SK-N-DZ (cell line): ENCODE measurements around the gene STEAP1B.

Source experiments
- DNase-seq: peaks from one replicate; pipeline ENCODE4 v3.0.0-alpha.2; 2015; ENCODE audit warnings: low spot score

The STEAP1B gene

GRCh38 chr7:22402250-22402649 is 97.7 kb downstream of the STEAP1B start:
- no peak for DNase-seq

- no peak for DNase-seq
Measured at GRCh38 chr7:22400936-22401553, 98.9 kb downstream of the STEAP1B start.

DNA sequence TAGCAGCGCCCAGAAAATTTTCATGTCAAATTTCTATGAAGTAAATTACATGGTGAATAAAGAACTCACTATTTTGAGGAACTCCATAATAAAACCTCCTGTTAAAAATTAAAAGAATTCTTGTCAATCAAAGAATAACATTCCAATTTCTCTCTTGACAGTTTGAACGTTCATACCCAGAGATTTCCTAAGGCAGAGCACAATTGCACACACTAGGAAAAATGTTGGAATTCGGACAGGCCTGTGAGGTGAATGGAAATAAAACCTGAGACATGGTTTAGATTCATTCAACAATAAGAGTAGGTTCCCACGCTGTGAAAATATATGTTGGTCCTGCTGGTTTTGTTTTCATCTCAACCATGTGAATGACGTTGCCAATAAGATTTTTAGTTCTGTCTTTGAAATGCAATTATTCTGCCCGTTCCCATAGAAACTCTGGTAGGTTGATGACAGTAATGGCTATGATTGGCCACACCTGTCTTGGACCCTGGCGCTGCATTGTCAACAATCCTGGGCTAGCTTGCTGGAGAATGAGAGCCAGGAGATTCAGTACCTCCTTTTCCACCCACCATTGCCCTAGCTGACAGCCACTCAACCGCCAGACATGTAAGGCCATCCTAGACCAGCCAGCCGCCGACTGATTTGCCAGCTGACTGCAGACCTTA is 99.7 kb downstream of the STEAP1B start:
- peak; percentile 52 for DNase-seq

DNA sequence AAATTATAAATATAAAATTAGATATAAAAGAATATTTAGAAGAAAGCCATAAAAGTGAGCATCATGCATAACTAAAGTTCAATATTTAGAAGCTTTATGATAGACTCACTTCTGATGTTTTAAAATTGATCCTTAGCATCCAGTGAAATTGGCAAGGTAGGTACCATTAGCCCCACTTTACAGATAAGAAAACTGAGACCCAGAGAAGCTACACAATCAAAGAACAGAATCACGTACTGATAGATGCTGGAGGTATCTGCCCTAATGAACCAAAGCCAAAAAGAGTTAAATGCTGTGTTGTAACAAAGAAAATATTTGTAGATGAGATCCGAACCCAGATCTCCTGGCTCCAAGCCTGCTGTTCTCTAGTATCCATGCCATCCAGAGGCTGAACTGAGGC is 100.4 kb downstream of the STEAP1B start:
- DNase-seq, result no peak

DNA sequence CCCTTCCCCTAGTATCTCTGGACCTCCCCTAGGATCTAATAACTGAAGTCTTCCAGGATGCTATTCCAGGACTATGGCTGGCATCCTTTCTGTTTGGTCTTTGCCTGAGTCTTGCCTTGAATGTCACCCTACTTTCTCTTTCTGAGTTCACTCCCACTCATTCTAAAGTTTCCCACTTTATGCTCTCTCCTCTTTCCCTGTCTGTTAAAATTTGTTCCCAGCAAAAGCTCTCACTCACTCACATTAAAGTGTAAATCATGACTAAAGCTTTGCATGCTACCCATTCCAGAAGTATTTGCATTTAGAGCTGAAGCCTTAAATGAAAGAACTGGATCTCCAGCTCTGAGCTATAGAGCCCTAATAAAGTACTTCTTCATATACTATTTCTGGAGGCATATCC is 100.9 kb downstream of the STEAP1B start:
- no peak for DNase-seq

DNA sequence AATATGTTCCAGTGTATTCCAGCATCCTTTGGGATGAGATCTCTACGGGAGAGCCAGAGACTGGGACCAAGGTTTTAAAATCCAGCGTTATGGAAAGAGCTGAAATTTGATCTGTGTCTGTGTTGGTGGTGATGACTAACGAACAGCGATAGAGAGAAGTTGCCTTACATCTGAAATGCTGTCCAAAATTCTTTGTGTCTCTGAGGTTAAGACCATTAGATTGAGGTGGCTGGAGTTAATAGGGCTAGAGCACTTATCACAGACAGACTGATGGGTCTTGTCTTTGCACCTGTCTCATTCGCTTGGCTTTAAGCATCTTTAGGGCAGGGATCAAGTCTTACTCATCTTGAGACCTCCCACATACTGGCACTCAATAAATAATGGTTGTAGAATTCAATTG is 102.0 kb downstream of the STEAP1B start:
- DNase-seq, result no peak

DNA sequence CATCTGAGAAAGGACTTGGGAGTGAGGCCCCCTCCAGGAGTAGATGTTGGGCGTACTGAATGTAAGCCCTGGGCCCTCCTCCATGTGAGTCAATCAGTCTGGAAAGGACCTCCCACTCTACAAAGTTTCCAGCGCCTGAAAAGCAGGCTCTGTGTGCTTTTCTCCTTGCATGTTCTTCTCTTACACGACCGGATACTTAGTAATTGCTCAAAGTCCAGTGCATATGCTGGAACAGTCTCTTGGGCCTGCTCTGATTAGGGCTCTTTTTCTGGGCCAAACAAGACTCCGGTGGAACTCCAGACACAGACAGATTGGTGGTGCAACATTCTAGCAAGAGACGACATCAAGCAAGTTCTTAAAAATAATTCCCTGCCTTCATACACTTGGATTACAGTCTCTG is 104.8 kb downstream of the STEAP1B start:
- no peak for DNase-seq

GRCh38 chr7:22394739-22395138 is 105.2 kb downstream of the STEAP1B start:
- no peak for DNase-seq

- DNase-seq, result peak; percentile 50
Measured at GRCh38 chr7:22393913-22394729, 105.9 kb downstream of the STEAP1B start.

GRCh38 chr7:22390516-22390915 is 109.5 kb downstream of the STEAP1B start:
- DNase-seq, result no peak

GRCh38 chr7:22389892-22390291 is 110.1 kb downstream of the STEAP1B start:
- DNase-seq, result no peak

DNA sequence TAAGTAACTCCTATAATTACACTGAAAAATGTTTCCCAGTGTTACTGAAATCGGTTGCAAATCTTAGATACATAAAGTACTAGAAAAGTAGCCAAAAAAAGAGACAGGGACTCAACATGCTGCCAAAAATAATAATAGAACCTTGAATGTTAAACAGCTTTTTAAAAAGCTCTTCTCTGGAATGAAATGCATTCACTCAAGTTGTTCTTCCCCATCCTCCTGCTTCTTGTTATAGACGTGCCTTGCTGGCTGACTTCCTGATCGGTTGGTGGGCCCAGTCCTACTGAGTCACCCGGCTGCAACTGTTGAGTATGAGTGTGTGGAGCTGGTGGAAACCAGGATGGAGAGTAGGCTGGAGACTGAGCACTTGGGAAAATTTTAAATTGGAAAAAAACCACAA is 112.4 kb downstream of the STEAP1B start:
- DNase-seq, result no peak

- no peak for DNase-seq
Measured at GRCh38 chr7:22386865-22387264, 113.1 kb downstream of the STEAP1B start.

- DNase-seq, result no peak
Measured at GRCh38 chr7:22386206-22386858, 113.7 kb downstream of the STEAP1B start.

DNA sequence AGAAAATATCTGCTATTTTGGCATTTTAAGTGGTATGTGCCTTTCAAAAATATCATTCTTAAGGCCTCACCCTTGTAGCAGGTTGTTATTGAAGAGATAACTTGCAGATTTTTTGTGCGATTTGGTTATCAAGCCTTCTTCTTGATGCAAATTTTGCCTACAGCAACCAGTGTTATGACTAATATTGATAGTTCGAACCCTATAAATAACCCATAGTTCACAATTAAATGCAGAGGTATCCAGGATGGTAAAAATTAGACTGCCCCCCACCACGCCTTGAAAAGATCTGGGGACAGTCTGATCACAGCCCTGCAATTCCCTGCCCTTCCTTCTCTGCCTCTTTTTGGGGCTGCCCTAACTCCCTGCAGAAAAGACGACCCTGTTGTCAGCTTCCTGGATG is 114.7 kb downstream of the STEAP1B start:
- DNase-seq, result no peak

- no peak for DNase-seq
Measured at GRCh38 chr7:22380333-22380732, 119.7 kb downstream of the STEAP1B start.

DNA sequence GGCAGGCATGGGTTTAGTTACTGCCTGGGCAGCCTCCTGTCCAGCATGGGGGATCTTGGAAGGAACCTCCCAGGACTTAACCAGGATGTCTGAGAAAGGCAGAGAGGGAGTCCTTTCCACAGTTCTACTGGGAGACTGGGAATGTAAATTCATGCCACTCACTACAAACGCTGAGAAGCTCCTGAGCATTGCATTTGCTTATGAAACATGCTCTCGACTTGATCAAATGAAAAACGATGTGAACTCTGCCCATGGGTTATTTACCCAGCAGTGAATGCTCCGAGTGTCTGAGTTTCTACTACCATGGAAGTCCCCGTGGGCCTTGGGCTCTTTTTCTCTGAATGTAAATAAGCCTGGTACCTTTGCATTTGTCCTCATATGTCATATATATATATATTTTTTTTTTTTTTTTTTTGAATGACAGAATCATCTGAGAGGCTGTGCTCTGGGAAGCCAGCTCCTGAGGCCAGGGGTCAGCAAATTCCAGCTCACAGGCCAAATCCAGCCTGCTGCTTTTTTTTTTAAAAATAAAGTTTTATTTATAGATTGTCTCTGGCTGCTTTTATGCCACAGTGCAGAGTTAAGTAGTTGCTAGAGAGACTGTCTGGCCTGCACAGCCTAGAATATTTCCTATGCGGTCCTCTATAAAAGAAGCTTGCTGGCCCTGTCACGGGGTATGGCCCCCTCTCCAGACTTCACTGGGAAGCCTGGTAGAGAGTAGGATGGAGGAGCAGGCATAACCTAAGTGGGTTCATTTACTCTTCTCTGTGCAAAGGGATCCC is 121.6 kb downstream of the STEAP1B start:
- DNase-seq, result no peak

GRCh38 chr7:22377703-22378102 is 122.3 kb downstream of the STEAP1B start:
- DNase-seq, result no peak

DNA sequence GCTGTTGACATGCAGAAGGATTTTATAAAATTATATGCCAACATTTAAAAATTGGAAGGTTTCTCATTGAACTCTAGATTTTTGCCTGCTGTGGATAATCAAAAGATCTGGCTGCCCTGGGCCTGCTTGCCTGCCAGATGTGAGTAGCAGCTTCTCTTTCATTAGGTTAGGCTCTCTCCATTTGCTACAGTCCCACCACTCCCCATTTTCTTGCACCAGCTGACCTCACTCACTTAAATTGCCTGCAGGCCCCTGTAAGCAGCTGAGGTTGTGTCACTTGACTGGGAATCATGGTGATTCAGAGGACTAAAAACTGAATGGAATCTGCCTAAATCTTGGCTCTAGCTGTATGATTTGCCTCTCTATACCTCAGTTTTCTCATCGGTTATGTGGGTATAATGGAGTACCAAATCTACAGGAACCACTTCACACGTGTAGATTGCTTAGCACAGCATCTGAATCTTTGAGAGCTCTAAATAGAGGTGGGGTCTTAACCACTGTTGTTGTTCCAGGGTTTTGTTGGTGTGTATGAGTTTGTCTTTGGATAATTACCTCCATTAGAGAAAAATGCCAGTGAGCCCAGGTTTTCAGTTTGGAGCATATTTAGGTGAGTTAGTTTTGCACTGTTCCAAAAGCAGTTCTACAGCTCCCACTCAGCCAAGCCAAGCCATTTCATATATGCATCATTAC is 124.5 kb downstream of the STEAP1B start:
- DNase-seq, result peak; percentile 77

- DNase-seq, result no peak
Measured at GRCh38 chr7:22373911-22374310, 126.1 kb downstream of the STEAP1B start.

- no peak for DNase-seq
Measured at GRCh38 chr7:22373388-22373787, 126.6 kb downstream of the STEAP1B start.
